Ovary (tissue), 3 donors: Measurements from ENCODE around the gene GNG7.

Experiments
- CTCF ChIP-seq, 3 donors: fragments of 450-650 bp in 2 of 3; fragments of 200-600 bp in 1 of 3; IDR thresholded peaks; one replicate each; pipeline versions ENCODE4 v1.5.1 to v1.8.0; 2016 to 2022; ENCODE audit warnings: antibody characterized with exemption in 3 of 3, mild to moderate bottlenecking in 1 of 3
- EP300 ChIP-seq: sonication (generic); formaldehyde crosslinking; IDR thresholded peaks from one replicate; pipeline ENCODE4 v1.6.1; 2017; ENCODE audit warnings: antibody characterized with exemption
- POLR2A ChIP-seq: fragments of 450-650 bp; IDR thresholded peaks from one replicate; pipeline ENCODE4 v1.6.1; 2017; ENCODE audit warnings: antibody characterized with exemption, mild to moderate bottlenecking, moderate library complexity
- donor health status: DM: no; HTN: no; CAD: no.

- TF ChIP-seq CTCF (IDR thresholded peaks at IDR 0.05): no peak
- TF ChIP-seq POLR2A: no peak
- TF ChIP-seq EP300: no peak
These were observed 218.1 kb downstream of the GNG7 start for GRCh38 chr19:2484178-2484937.
